AG04450 (cell line): ENCODE data around the gene ADCY5. TPM values are rescaled to one million over a fixed set of nuclear protein-coding genes. Genes with fewer than 3 reads are reported as not detected.

Source experiments
- CTCF ChIA-PET: fragments of 300-600, 350-600 bp; formaldehyde crosslinking; extraction: SDS; loops from one replicate; lab custom pipeline; 2022; ENCODE audit warnings: antibody characterized with exemption, inconsistent platforms; lab: Charles Lee
- POLR2A ChIA-PET: fragments of 350-600 bp; formaldehyde crosslinking; extraction: SDS; loops from one replicate; lab custom pipeline; 2021; ENCODE audit warnings: antibody characterized with exemption, inconsistent platforms; lab: Yijun Ruan, JAX
- DNase-seq: peaks from one replicate; pipeline ENCODE4 v3.0.0-alpha.2; 2011; ENCODE audit warnings: low read depth, low spot score
- H3K27ac ChIP-seq: one replicate; pipeline ENCODE4 v1.5.1; 2012; ENCODE audit warnings: low read depth, low read length, control low read depth
- H3K27me3 ChIP-seq: one replicate; pipeline ENCODE4 v1.6.0; 2012; ENCODE audit warnings: low read length; ENCODE audit not compliant: control insufficient read depth, insufficient read depth
- H3K4me3 ChIP-seq: 2 replicates; pipeline ENCODE4 v1.5.1; 2011; ENCODE audit warnings: mild to moderate bottlenecking, low read depth, low read length, control low read depth
- H3K9me3 ChIP-seq: 2 replicates; pipeline ENCODE4 v1.5.1; 2012; ENCODE audit warnings: low read length; ENCODE audit not compliant: control insufficient read depth, insufficient read depth
- CTCF ChIP-seq: IDR thresholded peaks from 2 replicates; pipeline ENCODE4 v1.5.1; 2011; ENCODE audit warnings: low read depth, low read length, control low read depth, inconsistent platforms
- polyA plus RNA-seq: library from polyadenylated mRNA; depleted of rRNA; stranded (reverse); fragments of >200 nt; gene quantifications from 2 replicates; pipeline ENCODE4 v1.2.3, GENCODE V29; 2011

ADCY5 gene
- polyA plus RNA-seq, 1 experiment: 0.20 TPM

GRCh38 chr3:123429362-123430125 lies 19.3 kb downstream of the ADCY5 start:
- ChIA-PET CTCF (no interaction called here), POLR2A (no interaction called here)
- H3K27ac ChIP-seq: no peak overlapping the region
- H3K9me3 ChIP-seq: no peaks in the 10 kb centered on the region; the same call in 1 of the 2 replicates
- no peak for TF ChIP-seq CTCF
- no peak overlapping the region for H3K4me3 ChIP-seq
- DNase-seq: no peak
- peaks cover 55% of the 10 kb centered on the region for H3K27me3 ChIP-seq

GRCh38 chr3:123424999-123425712 lies 23.7 kb downstream of the ADCY5 start:
- no peak for TF ChIP-seq CTCF
- Histone ChIP-seq H3K4me3 (no peak overlapping the region), H3K27ac (no peak overlapping the region), H3K9me3 (no peaks in the 10 kb centered on the region), H3K27me3 (peaks cover 58% of the 10 kb centered on the region)
- DNase-seq: no peak
- CTCF ChIA-PET: no interaction called here
- POLR2A ChIA-PET: no interaction called here

GRCh38 chr3:123424321-123424998 lies 24.4 kb downstream of the ADCY5 start:
- Histone ChIP-seq H3K9me3 (no peaks in the 10 kb centered on the region), H3K4me3 (no peak overlapping the region), H3K27ac (no peak overlapping the region), H3K27me3 (peaks cover 56% of the 10 kb centered on the region)
- ChIA-PET CTCF (no interaction called here), POLR2A (no interaction called here)
- DNase-seq: no peak
- no peak for TF ChIP-seq CTCF

- Histone ChIP-seq H3K4me3 (no peak overlapping the region), H3K27me3 (peaks cover 50% of the 10 kb centered on the region), H3K9me3 (no peaks in the 10 kb centered on the region), H3K27ac (no peak overlapping the region)
- no peak for DNase-seq
- ChIA-PET POLR2A (no interaction called here), CTCF (no interaction called here)
- no peak for TF ChIP-seq CTCF
Measured at GRCh38 chr3:123423806-123424205, 25.1 kb downstream of the ADCY5 start.
